ENCODE measurements around the gene GAPDH.

Gene GAPDH

GRCh38 chr12:6530576-6531260 is 3.6 kb upstream of the GAPDH start:
- no peak for DNase-seq

- DNase-seq = peak; percentile 99
Observed at GRCh38 chr12:6532051-6532926, 2.0 kb upstream of the GAPDH start.

GRCh38 chr12:6532927-6533652 is 1.2 kb upstream of the GAPDH start:
- DNase-seq = peak; percentile 81

- DNase-seq = no peak
Observed at GRCh38 chr12:6533653-6533922, 729 bp upstream of the GAPDH start.

- no peak for DNase-seq
Observed at GRCh38 chr12:6534695-6534944, 303 bp downstream of the GAPDH start.

- peak; percentile 67 for DNase-seq
Observed at GRCh38 chr12:6534945-6535696, 804 bp downstream of the GAPDH start.

GRCh38 chr12:6535697-6535946 is 1.3 kb downstream of the GAPDH start:
- DNase-seq = no peak

- no peak for DNase-seq
Observed at GRCh38 chr12:6535960-6536847, 1.9 kb downstream of the GAPDH start.

GRCh38 chr12:6536894-6537579 is 2.7 kb downstream of the GAPDH start:
- no peak for DNase-seq

- DNase-seq = peak; percentile 77
Observed at GRCh38 chr12:6537580-6538419, 3.5 kb downstream of the GAPDH start.

- DNase-seq = peak; percentile 51
Observed at GRCh38 chr12:6538420-6539313, 4.3 kb downstream of the GAPDH start.

GRCh38 chr12:6539314-6539682 is 5.0 kb downstream of the GAPDH start:
- DNase-seq = no peak

- DNase-seq = no peak
Observed at GRCh38 chr12:6539707-6540134, 5.4 kb downstream of the GAPDH start.

- peak; percentile 94 for DNase-seq
Observed at GRCh38 chr12:6540181-6540877, 6.0 kb downstream of the GAPDH start.

- no peak for DNase-seq
Observed at GRCh38 chr12:6541371-6542165, 7.3 kb downstream of the GAPDH start.

- DNase-seq = no peak
Observed at GRCh38 chr12:6542209-6543009, 8.1 kb downstream of the GAPDH start.

GRCh38 chr12:6546016-6546415 is 11.7 kb downstream of the GAPDH start:
- DNase-seq = no peak

- no peak for DNase-seq
Observed at GRCh38 chr12:6547566-6547965, 13.2 kb downstream of the GAPDH start.
